Measurements from ENCODE around the gene GSX2.
A peak's percentile ranks its signal among the peaks of the same experiment; 100 is the strongest.

The GSX2 gene

DNA sequence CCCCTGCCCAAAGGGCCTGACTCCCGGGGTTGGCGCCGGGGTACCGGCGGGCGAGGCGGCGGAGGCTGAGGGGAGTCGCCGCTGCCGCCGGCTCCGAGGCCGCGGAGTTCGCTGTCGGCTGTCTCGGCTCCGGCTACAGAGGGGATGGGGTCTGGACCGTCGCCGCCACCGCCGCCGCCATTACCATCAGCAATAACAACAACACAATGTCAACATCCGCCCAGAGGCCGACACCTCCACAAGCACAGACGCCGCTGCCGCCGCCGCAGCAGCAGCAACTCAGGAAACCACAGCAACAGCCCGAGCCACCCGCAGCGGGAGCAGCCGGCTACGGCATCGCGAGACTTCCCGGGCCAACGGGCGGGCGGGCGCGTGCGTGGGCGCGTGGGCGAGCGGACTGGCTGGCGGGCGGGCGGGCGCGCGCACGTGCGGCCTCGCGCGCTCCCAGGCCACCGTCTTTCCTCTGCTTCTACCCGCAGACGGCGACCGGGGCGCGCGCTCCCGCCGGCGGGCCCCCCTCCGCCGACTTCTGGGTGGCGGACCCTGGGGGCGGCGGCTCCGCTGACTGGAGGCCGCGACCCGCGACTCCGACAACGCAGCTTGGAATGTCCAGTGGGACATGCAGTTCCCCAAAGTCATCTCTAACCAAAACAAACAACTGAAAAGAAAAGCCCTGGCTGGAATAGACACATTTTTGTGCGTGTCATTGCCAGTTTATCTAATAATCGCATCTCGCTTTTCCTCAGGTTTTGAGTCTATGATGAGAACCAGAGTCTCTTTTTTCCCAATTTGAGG lies 35.4 kb upstream of the GSX2 start, which contains the start of gene CHIC2:
TSS of gene CHIC2 (minus strand) at position 289 of the 795 bp plus-strand sequence. CDS start 305 bp downstream, outside the sequence.
- TF ChIP-seq, protein P1, sequence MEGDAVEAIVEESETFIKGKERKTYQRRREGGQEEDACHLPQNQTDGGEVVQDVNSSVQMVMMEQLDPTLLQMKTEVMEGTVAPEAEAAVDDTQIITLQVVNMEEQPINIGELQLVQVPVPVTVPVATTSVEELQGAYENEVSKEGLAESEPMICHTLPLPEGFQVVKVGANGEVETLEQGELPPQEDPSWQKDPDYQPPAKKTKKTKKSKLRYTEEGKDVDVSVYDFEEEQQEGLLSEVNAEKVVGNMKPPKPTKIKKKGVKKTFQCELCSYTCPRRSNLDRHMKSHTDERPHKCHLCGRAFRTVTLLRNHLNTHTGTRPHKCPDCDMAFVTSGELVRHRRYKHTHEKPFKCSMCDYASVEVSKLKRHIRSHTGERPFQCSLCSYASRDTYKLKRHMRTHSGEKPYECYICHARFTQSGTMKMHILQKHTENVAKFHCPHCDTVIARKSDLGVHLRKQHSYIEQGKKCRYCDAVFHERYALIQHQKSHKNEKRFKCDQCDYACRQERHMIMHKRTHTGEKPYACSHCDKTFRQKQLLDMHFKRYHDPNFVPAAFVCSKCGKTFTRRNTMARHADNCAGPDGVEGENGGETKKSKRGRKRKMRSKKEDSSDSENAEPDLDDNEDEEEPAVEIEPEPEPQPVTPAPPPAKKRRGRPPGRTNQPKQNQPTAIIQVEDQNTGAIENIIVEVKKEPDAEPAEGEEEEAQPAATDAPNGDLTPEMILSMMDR (IDR thresholded peaks at IDR 0.05; ENCODE audit: insufficient read depth, low read depth, low read length, missing control alignments) = no peak
- peak; percentile 98 for DNase-seq (ENCODE audit: low read depth)
- peak within 1 kb of the TSS; percentile 75 for H3K4me3 ChIP-seq (ENCODE audit: low read depth, low read length)

DNA sequence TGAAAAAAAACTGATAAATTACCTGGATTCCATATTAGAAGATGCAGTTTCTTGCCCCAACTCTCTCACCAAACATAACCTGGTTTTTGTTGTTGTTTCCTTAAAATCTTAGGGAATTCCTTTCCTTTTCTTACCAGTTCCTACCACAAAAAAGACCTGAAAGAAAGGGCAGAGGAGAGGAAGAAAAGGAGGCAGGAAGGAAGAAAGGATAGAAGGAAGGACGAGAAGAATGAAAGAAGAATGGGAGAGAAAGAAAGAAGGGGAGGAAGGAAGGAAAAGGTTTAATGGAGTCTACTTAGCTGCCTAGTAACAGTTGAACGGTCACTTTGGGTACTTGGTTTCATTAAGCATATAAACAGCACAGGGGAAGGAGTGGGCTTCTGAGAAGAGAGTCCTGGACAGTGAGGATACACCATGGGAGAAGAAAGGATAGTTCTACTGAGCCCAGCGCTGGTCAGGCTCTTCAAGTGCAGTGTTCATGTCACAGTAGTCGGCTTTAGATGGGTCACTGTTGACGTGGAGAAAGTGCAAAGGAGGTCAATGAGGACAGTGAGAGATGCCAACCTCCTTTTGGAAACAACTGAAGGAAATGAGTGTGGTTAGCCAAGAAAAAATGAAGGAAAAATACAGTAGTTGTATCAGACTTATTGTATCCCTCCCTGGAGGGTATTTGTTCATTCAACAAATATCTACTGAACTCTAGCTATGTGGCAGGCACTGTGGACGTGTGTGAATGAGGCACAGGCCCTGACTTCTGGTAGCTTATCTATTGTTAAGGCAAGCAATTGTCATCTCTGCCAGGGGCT lies 34.5 kb upstream of the GSX2 start:
- TF ChIP-seq, protein P1 (IDR thresholded peaks at IDR 0.05; ENCODE audit: insufficient read depth, low read depth, low read length, missing control alignments) = no peak
- no peak overlapping the region for H3K4me3 ChIP-seq (ENCODE audit: low read depth, low read length)
- DNase-seq (ENCODE audit: low read depth) = no peak

DNA sequence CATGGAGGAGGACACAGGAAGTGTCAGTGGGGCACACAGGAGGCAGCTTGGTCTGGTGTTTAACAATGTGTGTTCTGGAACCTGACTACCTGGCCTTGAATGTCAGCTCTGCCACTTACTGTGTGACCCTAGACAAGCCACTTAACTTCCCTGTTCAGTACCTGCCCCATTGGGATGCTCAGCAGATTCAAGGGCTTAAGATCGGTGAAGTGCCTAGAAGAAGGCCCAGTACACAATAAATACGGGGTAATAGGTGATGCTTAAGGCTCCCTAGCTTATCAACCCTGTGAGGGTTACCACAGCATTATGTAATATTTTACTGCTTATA lies 33.9 kb upstream of the GSX2 start:
- TF ChIP-seq, protein P1 (IDR thresholded peaks at IDR 0.05; ENCODE audit: insufficient read depth, low read depth, low read length, missing control alignments) = no peak
- no peak overlapping the region for H3K4me3 ChIP-seq (ENCODE audit: low read depth, low read length)
- DNase-seq (ENCODE audit: low read depth) = no peak

DNA sequence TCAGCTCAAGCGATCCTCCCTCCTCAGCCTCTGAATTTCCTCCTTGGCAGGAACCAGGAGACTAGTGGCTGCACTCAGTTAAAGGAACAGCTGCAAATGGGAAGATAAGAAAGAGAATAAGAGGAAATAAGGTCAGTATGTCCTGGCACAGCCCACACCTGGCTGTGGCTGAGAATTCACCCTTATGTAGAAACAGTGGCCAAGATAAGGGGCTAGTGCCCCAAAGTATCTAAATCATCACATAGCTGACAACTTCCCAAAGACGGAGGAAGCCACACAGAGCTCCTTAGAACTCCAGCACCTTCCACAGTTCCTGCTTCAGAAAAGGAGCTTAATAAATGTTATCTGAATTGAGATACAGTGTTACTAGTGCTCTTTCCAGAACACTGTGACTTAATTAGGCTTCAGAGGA lies 33.2 kb upstream of the GSX2 start:
- TF ChIP-seq, protein P1 (IDR thresholded peaks at IDR 0.05; ENCODE audit: insufficient read depth, low read depth, low read length, missing control alignments) = no peak
- no peak for DNase-seq (ENCODE audit: low read depth)
- no peak overlapping the region for H3K4me3 ChIP-seq (ENCODE audit: low read depth, low read length)

DNA sequence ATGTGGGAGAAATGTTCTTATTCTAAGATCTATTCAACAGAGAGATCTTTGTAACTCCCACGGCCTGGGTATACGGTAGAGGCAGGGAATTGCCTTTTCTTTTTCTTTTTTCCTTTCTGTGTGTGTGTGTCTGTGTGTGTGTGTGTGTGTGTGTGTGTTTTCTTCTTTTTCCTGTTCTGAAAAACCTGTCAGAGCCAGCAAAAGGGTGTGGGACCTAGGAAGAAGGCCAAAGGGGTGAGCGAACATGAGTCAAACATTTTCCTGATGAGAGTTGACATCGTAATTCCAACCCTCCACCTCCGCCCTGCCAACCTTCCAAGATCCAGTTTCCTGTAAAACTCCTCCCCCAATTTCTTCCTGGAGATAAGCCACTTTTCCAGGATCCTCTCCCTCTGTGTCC lies 32.8 kb upstream of the GSX2 start:
- TF ChIP-seq, protein P1 (IDR thresholded peaks at IDR 0.05; ENCODE audit: insufficient read depth, low read depth, low read length, missing control alignments) = no peak
- DNase-seq (ENCODE audit: low read depth) = no peak
- no peak overlapping the region for H3K4me3 ChIP-seq (ENCODE audit: low read depth, low read length)

DNA sequence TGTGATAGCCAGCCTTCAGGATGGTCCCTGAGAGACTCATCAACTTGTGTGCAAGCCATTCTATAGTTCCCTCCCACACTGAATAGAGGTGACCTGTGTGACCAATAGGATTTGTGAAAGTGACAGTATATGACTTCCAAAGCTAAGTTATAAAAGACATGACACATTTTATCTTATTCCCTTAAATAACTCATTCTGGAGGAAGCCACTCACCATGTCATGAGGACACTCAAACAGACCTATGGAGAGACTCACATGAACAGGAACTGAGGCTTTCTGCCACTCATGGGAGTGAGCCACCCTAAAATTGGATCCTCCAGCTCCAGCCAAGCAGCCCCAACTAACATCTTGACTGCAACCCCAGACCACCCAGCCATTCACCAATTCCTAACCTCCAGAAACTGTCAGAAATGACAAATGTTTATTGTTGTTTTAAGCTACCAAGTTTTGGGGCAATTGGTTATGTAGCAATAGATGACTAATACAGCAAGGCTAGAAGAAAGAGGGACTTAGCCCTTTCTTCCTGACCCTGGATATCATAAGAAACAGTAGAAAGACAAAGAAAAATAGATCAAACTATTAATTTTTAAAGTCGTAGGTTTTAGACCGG lies 26.6 kb upstream of the GSX2 start:
- H3K4me3 ChIP-seq (ENCODE audit: low read depth, low read length) = no peak overlapping the region
- TF ChIP-seq, protein P1 (IDR thresholded peaks at IDR 0.05; ENCODE audit: insufficient read depth, low read depth, low read length, missing control alignments) = no peak
- DNase-seq (ENCODE audit: low read depth) = no peak

Data from GM12865 (cell line).